Stimulated activated CD8-positive, alpha-beta memory T cell treated with anti-CD3 and anti-CD28 coated beads, Interleukin-12 subunit alpha, Interleukin-12 subunit beta, amount 100 ng/mL, for 24 hours (primary cell): Measurements from ENCODE around the gene GPR83.
"Not testable (repeated sequence)": the region's sequence is repeated elsewhere in the genome, so short reads cannot be mapped to it uniquely, and the experiment has no call there.

ENCODE experiments used
- DNase-seq: peaks from one replicate; pipeline ENCODE4 v3.0.0-alpha.2; 2020; ENCODE audit errors: extremely low read depth

Gene GPR83

DNA sequence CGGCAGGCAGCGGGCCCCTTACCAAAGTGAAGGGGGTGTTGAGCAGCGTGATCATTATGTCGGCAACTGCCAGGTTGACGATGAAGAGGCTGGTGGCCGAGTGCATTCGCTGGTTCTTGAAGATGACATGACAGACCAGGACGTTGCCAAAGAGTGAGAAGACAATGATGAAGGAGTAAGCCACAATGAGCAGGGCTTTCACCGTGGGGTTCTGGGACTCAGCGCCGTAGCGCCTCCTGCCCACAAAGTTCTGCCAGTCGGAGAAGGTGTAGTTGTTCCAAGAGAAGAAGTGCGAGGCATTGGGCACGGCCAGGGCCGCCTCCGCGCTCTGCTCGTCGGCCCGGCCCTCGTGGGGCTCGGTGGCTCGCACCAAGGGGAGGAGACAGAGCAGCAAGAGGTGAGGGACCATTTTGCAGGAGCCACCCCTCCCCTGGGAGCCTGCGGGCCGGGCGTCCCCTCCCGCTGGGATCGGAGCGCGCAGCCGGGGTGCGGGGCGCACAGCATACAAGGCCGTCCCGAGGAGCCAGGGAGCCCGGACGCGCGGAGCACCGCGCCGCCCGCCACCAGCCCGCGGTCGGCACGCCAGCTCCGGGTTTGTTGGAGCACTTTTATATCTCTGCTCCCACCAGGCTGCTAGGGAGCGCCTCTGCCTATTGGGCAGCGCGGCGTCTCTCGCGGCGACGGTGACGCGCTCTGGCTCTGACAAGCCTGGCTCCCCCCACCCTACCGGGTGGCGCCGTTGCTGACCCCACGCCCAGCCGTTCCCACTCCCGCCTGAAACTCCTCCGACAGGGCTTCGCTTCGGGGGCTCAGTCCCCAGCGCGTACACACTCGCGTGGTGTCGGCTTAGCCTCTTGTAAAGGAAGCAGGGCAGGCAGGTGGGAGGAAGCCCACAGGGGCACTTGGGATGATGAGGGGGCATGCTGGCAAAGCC, at the start of gene GPR83:
Gene GPR83 (minus strand): TSS at position 581 of the 934 bp plus-strand sequence. CDS start 172 bp downstream, at position 409.
- DNase-seq = no peak

- no peak for DNase-seq
These were observed 48.8 kb upstream of the GPR83 start for GRCh38 chr11:94450048-94450447.

DNA sequence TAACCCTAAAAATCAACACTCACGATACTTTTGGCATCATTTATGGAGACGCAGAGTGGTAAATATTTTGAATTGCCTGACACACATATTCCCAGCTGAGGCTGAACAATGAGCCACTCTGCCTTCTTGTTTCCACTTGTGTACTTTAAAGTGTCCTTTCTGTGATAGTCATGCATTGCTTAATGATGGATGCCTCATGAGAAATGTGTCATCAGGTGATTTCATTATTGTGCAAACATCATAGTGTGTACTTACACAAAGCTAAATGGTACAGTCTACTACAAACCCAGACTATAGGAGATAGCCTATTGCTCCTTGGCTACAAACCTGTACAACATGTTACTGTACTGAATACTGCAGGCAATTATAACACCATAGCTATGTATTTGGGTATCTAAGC, 48.2 kb upstream of the GPR83 start:
- no peak for DNase-seq

GRCh38 chr11:94449029-94449428, 47.8 kb upstream of the GPR83 start:
- no peak for DNase-seq

DNA sequence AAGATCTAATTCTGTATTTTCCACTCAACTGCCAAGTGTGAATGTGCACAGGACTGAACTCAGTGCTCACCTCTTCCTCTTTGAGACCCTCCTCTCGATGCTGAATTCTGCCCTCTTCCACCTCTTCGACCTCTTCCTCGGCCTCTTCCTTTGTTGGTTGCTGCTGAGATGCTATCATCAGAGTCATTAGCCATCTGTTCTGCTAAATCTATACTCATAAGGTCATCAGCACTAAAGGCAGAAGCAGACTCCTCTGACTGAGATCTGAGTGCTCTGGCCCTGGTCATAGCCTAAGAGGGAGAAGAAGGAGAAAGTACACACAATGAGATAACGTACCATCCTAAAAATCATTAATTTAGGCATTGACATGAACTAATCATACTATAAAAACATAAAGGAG, 45.9 kb upstream of the GPR83 start:
- no peak for DNase-seq

- DNase-seq = no peak
These were observed 44.4 kb upstream of the GPR83 start for GRCh38 chr11:94445641-94446040.

DNA sequence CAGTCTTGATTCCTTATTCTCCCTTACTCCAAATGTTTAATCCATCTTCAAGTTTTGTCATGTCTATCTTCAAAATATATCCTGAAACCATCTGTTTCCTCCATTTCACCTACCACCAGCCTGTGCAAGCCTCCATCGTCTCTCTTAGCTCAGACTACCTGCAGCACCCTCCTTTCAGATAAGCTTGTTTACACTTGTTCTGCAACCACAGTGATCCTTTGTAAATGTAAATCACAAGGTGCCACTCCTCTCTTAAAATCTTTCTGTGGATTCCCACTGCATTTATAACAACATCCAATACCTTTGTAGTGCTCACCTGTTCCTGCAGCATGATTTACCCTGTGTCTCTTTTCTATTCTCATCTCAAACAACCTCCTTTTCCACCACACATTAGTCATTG, 31.8 kb upstream of the GPR83 start:
- no peak for DNase-seq

DNA sequence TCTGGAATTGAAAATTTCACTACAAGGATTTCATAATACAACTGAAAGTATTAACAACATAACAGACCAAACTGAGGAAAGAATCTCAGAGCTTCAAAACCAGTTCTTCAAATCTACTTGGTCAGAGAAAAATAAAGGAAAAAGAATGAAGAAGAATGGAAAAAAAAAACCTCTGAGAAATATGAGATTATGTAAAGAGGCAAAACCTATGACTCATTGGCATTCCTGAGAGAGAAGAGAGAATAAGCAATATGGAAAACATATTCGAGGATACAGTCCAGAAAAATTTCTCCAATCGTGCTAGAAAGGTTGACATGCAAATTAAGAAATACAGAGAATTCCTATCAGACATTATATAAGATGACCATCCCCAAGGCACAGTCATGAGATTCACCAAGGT, 23.4 kb upstream of the GPR83 start:
- DNase-seq = no peak

- DNase-seq = no peak
These were observed 22.8 kb upstream of the GPR83 start for GRCh38 chr11:94424011-94424410.

GRCh38 chr11:94423507-94423906, 22.3 kb upstream of the GPR83 start:
- no peak for DNase-seq

- DNase-seq = no peak
These were observed 17.0 kb upstream of the GPR83 start for GRCh38 chr11:94418123-94418765.

DNA sequence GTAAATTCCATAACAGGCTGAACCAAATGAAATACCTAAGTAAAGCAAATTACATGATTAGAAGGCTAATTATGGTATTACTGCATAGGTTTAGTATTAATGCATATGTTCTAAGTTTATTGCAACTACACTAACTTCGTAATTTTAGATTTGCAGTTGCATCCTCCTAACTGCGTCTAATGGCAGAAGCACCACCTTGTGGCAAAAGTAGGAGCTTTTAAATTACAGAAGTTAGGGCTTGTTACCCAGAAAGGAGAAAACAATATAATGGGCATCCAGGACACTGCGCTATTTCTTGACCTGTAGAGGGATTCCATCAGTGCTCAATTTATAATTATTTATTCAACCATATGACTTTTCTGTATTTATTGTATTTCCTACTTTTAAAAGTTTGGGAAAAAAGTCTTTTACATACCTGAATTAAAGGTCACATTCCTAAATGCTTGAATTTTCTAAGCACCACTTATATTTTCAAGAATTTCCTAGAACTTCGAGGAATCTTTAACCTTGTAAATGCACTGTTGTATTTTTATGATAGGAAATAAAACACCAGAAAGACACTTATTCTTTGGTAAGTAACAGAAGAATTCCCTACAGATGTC, 16.3 kb upstream of the GPR83 start:
- no peak for DNase-seq

DNA sequence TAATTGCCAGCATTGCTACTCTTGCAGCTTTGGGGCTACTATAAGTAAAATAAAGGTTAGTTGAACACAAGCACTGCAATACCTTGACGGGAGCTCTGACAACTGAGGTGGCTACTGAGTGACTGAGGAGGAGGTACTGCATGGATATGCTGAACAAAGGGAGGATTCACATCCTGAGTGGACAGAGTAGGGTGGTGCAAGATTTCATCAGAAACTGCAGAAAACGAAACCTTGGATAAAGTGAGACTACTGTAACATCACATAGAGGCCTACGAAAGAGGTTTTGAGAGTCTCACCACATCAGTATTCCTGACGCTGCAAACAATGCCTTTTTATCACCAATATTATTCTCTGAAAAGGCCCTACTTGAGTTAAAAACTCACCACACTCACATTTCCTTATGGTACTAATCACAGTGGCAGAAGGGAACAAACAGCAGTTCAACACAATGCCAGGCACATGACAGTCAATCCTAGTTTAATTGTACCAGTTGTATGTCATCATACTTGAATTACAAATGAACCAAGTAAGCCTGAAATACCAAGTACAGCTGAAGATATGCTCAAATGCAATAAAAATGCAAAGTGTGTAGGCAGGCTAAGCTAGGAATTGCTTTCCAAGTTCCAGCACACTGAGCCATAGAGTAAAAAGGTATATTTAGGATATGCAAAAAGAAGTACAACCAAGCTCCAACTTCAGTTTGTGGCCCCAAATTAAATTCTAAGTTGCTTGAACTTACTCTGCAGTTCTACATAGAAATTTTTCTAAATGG, 4.0 kb upstream of the GPR83 start:
- no peak for DNase-seq

GRCh38 chr11:94402355-94402754, 1.1 kb upstream of the GPR83 start:
- no peak for DNase-seq

GRCh38 chr11:94401773-94402265, 600 bp upstream of the GPR83 start:
- DNase-seq = no peak

DNA sequence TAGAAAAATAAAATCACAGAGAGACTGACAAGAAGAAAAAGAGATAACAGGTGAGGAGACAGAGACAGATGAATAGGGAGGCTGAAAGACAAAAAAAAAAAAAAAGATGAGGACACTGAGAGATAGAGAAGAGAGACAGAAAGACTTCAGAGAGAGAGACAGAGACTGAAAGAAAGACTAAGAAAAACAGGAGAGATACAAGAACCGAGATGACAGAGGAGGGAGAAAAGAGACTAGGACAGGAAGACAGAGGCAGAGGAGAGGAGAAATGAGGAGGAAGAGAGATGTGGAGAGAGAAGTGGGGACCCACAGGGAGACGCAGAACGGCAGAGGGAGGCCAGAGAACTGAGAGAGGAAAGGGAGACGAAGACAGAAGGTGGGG, 771 bp downstream of the GPR83 start:
- no peak for DNase-seq

- no peak for DNase-seq
These were observed 1.2 kb downstream of the GPR83 start for GRCh38 chr11:94400050-94400449.

- DNase-seq = no peak
These were observed 3.1 kb downstream of the GPR83 start for GRCh38 chr11:94398101-94398500.

GRCh38 chr11:94396282-94396681, 4.9 kb downstream of the GPR83 start:
- no peak for DNase-seq

DNA sequence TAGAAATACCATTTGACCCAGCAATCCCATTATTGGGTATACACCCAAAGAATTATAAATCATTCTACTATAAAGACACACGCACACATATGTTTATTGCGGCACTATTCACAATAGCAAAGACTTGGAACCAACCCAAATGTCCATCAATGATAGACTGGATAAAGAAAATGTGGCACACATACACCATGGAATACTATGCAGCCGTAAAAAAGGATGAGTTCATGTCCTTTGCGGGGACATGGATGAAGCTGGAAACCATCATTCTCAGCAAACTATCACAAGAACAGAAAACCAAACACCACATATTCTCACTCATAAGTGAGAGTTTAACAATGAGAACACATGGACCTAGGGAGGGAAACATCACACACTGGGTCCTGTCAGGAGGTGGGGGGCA, 9.3 kb downstream of the GPR83 start:
- not testable (repeated sequence) for DNase-seq

DNA sequence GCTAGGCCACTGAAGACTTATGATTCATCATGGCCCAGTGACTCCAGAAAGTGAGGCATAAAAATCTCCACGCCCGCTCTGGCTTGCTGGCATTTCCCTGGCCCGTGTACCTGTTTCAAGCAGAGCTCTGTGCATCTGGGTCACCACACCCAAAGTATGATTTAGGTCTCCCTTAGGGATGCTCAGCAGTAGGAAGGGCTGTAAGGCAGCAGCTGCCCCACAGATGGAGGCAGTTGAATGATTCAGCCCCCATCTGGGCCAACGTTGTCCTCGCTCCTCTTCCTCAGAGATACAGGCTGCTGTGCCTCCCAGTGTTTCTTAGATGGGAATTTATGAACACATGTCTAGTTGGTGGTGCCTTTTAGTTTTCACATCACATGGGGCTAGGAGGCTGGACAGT, 21.6 kb downstream of the GPR83 start:
- no peak for DNase-seq

- DNase-seq = no peak
These were observed 24.4 kb downstream of the GPR83 start for GRCh38 chr11:94376841-94377240.
